HG03135 (cell line): ENCODE measurements around the gene MAPK11.

Experiments used
- ATAC-seq: cut with Tn5 transposase; IDR thresholded peaks from one replicate; pipeline ENCODE4 v1.9.1; 2021; ENCODE audit warnings: mild to moderate bottlenecking, moderate library complexity; ENCODE audit not compliant: unreplicated experiment

The MAPK11 gene

DNA sequence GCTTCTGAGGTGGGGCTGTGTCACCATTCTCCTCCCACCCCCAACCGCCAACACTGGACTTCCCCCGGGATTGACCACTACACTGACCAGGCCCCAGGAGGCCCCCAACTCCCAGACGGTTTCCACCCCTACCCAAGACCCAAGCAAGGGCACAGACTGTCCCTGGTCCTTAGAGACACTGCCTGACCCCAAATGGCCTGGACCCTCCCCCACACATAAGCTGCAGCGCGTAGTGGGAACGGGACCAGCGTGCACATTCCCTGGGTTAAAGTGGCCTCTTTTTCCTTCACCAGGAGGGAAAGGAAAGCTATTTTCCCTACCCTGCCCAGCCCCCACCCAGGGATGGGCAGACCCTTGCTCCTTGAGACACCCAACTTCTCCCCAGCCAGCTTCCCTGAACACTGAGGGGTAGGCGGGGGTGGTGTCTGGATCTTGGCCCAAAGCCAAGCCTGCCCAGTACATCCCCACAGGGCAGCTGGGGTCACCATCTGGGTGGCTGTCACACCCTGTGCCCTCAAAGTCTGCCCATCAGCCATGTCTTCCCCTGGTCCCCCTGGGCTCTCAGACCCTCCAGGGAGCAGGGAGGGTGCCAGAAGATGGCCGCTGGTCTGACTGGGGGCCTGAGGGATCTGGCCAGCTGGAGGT is 7.1 kb downstream of the MAPK11 start:
- no peak for ATAC-seq

DNA sequence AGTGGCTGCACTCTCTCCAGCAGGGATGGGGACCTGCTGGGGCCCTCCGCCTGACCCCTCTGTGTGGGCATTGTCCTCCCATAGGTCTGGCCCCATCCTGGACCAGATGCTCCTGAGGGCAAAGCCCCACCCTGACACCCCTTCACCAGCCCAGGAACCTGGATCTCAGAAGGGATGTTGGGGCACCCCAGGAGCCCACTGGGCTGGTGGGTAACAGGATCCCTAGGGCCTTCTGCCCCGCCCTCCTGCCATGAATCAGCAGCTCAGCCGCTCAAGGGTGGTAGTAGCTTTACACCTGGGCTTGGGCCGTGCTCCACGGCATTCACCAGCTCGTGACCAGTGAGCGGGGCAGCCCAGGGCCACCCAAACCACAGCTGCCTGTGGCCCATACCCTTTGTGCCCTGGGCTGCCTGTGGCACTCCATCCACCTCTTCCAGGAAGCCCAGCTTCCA is 7.7 kb downstream of the MAPK11 start:
- no peak for ATAC-seq

- ATAC-seq: no peak
Observed at GRCh38 chr22:50261615-50262459, 8.3 kb downstream of the MAPK11 start, which contains the start of gene MAPK12. MAPK12 (minus strand) TSS chr22:50261683; CDS start chr22:50261509, 174 bp downstream.

GRCh38 chr22:50260801-50261614 is 9.2 kb downstream of the MAPK11 start:
- ATAC-seq: no peak

GRCh38 chr22:50260434-50260800 is 9.8 kb downstream of the MAPK11 start:
- no peak for ATAC-seq

GRCh38 chr22:50259302-50259701 is 10.9 kb downstream of the MAPK11 start:
- ATAC-seq: no peak

DNA sequence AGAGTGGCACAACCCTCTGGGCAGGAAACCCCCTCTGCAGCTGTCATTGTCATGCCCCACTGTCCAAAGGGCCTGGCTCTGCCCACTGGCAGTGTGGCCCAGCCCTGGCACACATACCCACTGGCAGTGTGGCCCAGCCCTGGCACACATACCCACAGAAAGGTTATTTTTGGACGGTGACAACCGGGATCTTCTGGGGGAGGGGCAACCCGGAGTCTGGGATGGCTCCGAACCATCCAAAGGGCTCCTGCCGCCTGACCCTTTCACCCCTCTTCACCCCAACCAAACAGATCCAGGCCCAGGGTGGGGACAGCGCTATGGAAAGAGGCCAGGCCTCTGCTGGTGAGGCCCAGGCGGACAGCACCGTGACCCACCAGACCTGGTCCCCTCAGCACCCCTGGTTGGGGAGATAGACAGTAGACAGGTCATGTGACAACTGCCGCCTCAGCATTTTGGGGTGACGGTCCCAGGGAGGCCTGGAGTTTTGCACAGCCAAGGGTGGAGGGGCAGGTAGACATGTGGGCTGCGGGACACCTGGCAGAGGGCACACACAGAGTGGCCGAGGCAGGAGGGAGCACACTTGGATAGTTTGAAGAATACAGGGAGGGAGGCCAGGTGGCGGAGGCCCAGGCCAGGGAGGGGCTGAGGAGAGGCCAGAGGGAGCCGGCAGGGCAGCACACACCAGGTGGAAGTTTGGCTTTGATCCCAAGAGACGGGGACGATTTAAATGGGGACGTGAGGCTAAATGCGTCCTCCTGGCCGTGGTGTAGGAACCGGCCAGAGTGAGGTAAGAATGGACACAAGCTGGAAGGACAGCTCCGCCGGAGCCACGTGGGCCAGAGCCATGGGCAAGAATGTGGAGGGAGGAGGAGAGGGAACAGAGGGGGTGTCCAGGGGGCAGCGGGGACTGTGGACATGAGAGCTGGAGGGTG is 11.6 kb downstream of the MAPK11 start:
- no peak for ATAC-seq

- no peak for ATAC-seq
Observed at GRCh38 chr22:50257451-50258360, 12.5 kb downstream of the MAPK11 start.

GRCh38 chr22:50257041-50257440 is 13.1 kb downstream of the MAPK11 start:
- no peak for ATAC-seq

DNA sequence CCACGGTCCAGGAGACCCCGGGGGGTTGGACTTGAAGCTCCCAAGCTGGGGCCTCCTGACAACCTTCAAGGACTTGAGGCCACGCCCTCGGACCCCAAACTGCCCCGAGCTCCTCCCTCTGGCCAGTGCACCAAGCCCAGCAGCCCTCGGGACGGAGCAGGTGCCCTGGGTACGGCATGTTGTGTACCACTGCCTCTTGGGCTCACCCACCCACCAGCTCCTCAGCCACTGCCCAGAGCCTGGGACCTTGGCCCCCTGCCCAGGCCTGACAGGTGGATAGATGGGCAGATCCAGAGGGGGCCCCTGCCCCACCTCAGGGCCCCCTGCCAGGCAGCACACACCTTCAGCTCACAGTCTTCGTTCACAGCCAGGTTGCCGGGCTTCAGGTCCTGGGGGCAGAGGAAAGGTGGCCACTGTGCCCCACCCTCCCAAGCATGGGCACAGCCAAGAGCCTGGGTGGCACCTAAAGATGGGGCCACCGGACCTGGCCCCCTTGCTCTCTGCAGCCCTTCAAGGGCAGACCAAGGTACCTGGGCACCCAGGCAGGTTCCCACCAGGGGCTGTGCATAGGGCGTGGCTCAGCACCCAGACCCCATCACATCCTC is 13.8 kb downstream of the MAPK11 start:
- no peak for ATAC-seq

DNA sequence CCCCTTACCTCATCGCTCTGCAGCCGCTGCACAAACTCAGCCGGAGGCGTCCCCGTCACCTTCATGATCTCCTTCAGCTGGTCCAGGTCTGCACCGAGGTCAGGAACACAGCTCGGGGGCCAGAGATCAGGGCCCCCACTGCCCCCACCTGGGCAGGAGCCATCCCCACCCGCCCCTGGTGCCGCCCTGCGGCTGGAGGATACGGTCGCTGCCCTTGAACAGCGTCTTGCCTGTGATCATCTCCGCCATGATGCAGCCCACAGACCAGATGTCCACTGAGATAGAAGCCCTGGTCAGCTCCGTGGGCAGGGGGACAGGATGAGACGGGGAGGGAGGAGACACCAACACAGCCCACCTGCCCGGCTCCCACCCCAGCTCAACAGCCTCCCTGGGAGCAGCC is 14.6 kb downstream of the MAPK11 start:
- no peak for ATAC-seq

GRCh38 chr22:50255099-50255498 is 15.1 kb downstream of the MAPK11 start:
- ATAC-seq: no peak

- ATAC-seq: no peak
Observed at GRCh38 chr22:50253941-50254340, 16.2 kb downstream of the MAPK11 start.

GRCh38 chr22:50253046-50253915 is 16.9 kb downstream of the MAPK11 start:
- no peak for ATAC-seq

GRCh38 chr22:50252082-50253045 is 17.8 kb downstream of the MAPK11 start:
- ATAC-seq: no peak

DNA sequence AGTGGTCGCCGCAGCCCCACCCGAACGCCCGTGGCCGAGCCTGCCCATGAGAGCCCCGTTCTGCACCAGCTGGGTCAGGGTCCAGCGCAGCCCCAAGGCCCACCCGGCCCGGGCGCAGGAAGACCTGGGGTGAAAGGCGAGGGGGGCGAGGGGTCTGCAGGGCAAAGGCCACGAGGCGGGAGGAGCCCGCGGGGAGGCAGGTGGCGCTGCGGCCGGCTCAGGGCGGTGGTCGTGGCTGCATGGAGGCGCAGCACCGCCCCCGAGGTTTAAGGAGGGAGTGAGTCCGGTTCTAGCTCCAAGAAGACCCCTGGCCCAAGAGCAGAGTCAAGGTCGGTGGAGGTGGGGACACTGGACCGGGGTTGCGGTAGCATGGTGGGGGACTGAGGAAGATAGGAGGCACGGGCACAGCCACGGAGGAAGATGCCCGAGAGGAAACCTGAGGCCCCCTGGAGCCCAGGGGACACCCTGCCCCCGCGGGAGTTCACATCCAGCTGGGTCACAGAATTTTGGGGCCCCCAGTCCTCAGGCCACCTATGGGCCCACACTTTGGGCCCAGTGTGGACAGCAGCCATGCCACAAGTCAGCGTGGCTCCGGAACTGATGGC is 18.6 kb downstream of the MAPK11 start:
- ATAC-seq: no peak
